GM12873 (cell line): ENCODE results near the gene ZNF341.

ENCODE experiments used
- CTCF ChIP-seq: IDR thresholded peaks from 2 replicates; pipeline ENCODE4 v1.5.1; 2012; ENCODE audit warnings: low read depth, mild to moderate bottlenecking, moderate library complexity, low read length, control low read depth; ENCODE audit not compliant: insufficient read depth; ENCODE audit errors: missing control alignments

The ZNF341 gene

GRCh38 chr20:33811776-33812151, 80.0 kb downstream of the ZNF341 start:
- no peak for TF ChIP-seq CTCF

- TF ChIP-seq CTCF = no peak
Measured at GRCh38 chr20:33812152-33812849, 80.5 kb downstream of the ZNF341 start.

GRCh38 chr20:33812908-33813462, 81.2 kb downstream of the ZNF341 start:
- TF ChIP-seq CTCF = no peak

- no peak for TF ChIP-seq CTCF
Measured at GRCh38 chr20:33814238-33814712, 82.5 kb downstream of the ZNF341 start.

- TF ChIP-seq CTCF = no peak
Measured at GRCh38 chr20:33815671-33816070, 83.9 kb downstream of the ZNF341 start.

GRCh38 chr20:33816191-33816590, 84.4 kb downstream of the ZNF341 start:
- TF ChIP-seq CTCF = no peak

GRCh38 chr20:33817411-33817810, 85.6 kb downstream of the ZNF341 start:
- no peak for TF ChIP-seq CTCF
